HG02623 (cell line): Measurements from ENCODE around the gene MYH10.
"Not testable (repeated sequence)": the region's sequence is repeated elsewhere in the genome, so short reads cannot be mapped to it uniquely, and the experiment has no call there.

Source experiments
- ATAC-seq: cut with Tn5 transposase; IDR thresholded peaks from one replicate; pipeline ENCODE4 v1.9.1; 2021; ENCODE audit warnings: moderate library complexity; ENCODE audit not compliant: unreplicated experiment

Gene MYH10

DNA sequence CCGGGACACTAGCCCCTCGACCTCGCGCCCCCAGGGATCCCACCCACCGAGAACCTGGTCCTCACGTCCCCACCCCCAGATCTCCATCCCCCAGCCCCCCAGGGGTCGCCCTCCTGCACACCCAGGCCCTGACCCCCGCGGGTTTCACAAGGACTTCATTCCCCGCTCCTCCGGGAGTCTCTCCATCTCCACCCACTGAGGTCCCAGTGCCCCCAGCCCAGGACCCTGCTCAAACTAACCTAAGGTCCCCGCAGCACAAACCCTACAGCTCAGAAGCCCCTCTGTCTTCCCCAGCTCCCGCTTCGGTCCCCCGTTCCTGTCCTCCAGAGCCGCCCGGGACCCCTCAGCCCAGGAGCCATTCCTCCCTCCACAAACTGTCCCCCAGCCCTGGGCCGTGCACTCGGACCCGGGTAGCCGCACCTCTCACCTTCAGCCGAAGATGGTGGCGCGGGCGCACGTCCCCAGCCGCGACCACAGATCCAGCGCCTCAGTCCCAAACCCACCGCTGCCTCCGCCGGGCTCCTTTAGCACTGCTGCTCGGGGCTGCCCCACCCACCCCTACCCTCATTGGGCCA is at the start of gene MYH10:
MYH10 (minus strand) TSS at position 499 of the 575 bp plus-strand sequence. CDS start 7,479 bp downstream, outside the sequence.
- no peak for ATAC-seq

DNA sequence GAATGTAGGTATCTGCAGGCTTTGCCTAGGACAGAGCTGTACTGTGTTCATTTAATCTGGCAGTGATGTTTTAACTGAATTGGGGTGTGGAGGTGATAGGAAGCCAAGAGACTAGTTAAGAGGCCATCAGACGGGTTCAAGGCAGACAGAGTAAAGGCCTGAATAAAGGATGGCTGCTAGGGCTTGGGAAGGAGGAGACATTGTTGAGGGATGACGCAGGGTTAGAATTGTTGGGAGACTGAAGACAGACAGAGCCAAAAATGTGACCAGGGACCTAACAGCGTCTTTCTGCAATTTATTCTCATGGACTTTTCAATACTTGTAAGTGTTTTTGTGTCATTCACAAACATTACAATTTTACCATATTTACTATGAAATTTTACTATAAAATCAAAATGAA is 48.6 kb upstream of the MYH10 start:
- ATAC-seq = no peak

DNA sequence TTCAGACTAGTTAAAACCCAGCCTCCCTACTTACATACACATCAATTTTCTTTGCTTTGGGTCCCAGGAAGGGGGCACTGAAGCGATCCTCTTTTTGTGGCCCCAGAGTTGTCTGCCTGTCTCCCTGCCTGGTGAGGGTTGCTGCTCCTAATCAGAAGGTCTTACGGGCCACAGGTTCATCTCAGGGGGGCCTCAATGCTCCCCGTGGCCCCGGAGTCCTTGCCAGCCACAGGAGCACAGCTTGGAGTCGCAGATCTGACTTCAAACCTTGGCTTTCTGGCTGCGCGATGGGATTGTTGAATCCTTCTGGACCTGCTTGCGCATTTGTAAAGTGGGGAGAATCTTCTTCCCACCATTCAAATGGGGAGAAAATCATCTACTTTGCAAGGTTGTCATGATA is 44.8 kb upstream of the MYH10 start:
- ATAC-seq = no peak

DNA sequence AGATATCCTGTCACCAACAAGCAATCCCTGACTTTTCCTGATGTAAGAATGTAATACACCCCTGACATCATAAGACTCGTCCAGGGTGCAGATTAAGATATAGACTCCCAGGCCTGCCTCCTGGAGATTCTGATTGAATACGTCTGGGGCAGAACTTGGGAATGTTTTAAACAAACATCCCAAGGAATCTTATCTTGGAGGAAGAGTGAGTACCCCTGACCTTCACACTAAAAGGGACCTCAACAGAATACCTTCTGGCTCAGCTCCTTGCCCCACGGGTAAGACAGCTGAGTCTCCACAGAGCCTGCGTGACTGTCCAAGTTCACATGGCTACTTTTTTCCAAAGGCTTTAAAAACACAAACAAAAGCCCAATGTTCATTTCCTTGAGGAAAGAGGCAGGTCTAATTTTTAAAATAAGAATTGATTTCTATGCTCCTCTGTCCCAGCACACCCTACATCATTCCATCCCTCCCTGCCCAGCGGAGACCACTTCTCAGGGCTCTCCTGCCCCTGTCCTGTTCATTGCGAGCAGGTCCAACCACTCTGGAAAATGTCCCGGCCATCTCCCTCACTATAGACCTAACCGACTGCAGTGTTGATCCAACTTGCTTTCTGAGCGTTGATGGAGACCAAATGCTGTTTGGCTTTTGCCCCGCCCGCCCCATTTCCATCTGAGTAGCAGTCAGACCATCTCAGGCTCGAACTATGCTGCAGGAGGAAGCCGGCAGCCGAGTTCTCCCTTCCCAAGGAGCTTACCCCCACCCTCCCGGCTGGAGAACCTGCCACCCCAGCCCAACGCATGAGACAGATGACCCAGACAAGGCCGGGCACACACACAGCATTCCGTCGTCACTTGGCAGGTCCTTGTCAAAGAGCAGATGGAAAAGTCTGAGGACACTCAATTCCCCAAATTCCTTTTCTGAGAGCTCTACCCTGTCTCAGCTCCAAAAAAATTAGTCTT is 44.1 kb upstream of the MYH10 start:
- no peak for ATAC-seq

DNA sequence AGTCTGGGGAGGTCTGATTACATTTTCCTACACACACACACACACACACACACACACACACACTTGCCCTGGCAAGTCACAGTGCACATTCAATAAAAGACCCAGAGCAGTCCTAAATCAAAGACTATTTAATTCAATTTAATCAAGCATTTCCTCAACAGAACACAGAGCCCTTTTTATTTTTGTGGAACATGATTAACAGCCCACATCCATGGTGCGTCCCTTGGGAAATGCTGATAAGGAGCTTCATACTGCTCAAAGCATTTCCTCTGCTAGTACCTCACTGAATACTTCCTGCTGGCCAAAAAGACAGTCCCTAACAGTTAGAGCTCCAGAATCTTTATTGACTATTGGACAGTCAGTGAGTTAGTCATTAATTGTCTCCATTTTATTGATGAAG is 43.1 kb upstream of the MYH10 start:
- no peak for ATAC-seq

DNA sequence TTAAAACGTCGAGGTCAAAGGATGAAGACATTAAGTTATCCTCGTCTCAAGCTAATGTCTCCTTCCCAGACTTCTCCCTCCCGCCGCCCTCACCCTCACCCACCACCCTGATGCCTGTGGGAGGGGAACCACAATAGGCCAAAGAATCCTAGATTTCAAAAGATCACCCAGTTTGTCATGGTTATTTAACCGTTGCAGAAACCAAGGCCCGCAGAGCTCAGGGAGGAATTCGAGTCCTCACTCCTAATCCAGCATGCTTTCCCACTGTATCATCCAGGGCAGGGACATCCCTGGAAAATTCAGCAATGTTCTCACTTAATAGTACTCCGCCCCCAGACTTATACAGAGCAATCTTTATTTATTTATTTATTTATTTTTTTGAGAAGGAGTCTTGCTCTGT is 41.8 kb upstream of the MYH10 start:
- no peak for ATAC-seq

DNA sequence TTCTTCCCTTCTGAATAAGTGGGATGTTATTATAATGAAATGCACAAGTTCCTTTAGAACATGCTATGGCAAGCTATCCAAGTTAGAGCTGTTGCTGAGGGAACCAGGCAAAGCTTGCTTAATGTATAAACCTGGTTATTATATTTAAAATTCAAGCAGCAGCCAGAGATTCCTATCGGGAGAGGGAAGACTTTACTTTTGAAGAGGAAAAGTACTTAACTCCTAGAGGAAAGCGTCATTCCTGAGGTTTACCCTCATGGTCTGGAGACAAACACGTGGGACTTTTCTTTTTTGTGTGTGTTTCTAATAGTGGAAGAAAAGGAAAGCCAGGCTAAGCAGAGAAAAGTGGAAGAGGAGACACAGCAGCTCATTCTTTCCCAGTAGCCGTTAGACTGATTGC is 39.9 kb upstream of the MYH10 start:
- ATAC-seq = no peak

DNA sequence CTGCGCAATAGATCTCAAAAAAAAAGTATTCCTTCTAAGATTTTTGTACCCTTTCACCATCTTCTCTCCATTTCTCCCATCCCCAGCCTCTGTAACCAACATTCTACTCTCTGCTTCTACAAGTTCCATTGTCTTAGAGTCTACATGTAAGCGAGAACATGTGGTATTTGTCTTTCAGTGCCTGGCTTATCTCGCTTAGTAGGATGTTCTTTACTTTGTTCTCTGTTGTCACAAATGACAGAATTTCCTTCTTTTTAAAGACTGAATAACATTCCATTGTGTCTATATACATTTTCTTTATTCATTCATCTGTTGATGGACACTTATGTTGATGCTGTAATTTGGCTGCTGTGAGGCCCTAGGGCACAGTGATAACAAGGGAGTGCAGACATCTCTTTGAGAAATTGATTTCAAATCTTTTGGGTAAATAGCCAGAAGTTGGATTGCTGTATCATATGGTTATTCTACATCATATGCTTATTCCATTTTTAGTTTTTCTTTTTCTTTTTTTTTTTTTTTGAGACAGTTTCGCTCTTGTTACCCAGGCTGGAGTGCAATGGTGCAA is 37.7 kb upstream of the MYH10 start:
- ATAC-seq = no peak

DNA sequence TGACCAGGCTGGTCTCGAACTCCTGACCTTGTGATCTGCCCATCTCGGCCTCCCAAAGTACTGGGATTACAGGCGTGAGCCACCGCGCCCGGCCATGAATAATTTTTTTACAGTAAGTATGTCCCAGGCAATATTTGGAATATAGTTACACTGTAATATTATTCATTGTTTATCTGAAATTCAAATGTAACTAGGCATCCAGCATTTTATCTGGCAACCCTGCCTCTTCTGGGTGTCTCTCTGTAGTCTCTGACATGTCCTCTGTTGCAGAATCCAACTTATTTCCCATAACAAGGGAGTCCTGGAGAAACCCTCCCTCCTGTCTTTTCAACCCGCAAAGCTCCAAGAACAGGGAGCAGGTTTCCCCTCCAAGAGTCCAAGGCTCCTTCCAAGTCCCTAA is 36.9 kb upstream of the MYH10 start:
- no peak for ATAC-seq

DNA sequence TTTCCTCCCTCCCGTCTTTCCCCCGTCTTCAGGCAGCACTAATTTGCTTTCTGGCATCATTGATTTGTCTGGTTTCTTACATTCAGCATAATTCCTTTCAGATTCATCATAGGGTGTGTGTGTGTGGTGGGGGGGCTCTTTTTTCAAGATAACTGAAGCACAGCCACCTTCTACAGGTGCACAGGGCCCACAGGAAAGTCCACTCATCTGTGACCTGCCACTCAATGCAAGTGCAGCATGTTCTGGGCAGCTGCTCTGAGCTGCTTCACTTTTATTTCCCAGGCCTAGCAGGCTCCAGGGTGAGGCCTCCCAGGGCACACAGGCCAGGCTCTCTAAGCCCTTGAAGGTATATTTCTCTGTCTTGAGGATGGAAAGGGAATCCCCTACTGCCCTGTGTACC is 35.2 kb upstream of the MYH10 start:
- no peak for ATAC-seq

DNA sequence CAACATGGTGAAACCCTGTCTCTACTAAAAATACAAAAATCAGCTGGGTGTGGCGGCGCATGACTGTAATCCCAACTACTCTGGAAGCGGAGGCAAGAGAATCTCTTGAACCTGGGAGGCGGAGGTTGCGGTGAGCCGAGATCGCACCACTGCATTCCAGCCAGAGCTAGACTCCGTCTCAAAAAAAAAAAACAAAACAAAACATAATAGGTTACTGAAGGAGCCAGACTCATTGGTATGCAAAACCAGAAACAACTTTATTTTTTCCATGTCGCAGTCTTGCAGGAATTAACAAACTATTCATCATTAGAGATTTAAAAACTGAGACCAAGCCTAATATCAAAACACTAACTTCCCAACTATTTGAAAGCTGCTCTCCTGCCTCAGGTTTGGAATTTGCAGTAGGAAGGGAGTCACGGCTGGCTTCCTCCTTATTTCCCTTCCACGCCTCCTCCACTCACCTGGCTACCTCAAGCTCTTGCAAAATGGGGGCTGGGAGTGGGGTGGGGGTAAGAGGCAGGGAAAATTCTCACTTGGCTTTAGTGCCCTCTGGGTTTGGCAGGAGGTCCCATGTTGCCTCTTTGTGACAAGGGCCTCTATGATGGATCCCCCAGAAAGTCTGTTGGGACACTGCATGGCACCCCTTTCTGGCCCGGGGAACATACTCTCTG is 34.1 kb upstream of the MYH10 start:
- ATAC-seq = no peak

DNA sequence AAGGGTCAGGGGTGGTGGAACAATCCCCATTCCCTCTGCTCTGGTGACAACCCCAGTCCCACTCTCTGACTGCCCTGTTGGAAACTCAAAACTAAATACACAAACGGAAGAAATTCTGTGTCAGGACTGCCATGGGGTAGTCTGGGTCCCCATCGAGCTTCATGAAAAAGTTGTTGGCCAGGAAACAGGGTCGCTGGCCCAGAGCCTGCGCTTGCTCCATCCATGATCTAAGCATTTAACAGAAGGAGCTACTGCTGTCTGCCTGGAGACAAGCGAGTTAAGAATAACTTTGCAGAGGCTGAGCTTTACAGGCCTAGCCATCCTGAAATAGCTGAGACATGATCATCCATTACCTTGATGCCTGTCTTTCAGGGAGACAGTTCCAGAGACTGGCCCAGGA is 32.4 kb upstream of the MYH10 start:
- ATAC-seq = no peak

DNA sequence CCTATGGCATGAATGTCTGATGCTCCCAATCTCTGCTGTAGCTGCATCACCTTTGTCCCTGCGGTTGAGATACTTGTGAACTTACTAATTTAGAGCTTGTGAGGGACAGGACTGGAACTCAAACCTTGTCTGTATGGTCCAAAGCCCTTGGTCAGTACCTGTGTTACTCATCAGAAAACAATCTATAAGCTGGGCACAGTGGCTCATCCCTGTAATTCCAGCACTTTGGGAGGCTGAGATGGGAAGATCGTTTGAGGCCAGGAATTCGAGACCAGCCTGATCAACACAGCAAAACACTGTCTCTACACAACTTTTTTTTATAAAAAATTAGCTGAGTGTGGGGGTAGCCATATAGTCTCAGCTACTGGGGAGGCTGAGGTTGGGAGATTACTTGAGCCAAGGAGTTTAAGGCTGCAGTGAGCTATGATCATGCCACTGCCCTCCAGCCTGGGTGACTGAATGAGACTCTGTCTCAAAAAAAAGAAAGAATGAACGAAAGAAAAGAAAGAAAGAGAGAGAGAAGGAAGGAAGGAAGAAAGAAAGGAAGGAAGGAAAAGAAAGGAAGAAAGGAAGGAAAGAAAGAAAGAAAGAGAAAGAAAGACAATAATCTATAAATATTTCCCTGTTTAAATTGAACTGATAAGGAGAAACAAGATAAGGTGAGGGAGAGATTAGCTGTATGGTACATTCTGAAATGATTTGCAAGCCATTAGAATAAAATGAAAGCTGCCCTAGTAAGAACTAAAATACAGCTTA is 31.7 kb upstream of the MYH10 start:
- ATAC-seq = no peak

DNA sequence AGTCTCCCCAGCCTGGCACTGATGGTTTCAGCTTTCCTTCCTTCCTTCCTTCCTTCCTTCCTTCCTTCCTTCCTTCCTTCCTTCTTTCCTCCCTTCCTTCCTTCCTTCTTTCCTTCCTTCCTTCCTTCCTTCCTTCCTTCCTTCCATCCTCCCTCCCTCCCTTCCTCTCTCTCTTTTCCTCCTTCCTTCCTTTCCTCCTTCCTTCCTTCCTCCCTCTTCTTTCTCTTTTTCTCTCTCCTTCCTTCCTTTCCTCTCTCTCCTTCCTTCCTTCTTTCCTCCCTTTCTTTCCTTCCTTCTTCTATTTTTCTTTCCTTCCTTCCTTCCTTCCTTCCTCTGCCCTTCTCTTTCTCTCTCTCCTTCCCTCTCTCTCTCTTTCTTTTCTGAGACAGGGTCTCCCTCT is 30.2 kb upstream of the MYH10 start:
- not testable (repeated sequence) for ATAC-seq

DNA sequence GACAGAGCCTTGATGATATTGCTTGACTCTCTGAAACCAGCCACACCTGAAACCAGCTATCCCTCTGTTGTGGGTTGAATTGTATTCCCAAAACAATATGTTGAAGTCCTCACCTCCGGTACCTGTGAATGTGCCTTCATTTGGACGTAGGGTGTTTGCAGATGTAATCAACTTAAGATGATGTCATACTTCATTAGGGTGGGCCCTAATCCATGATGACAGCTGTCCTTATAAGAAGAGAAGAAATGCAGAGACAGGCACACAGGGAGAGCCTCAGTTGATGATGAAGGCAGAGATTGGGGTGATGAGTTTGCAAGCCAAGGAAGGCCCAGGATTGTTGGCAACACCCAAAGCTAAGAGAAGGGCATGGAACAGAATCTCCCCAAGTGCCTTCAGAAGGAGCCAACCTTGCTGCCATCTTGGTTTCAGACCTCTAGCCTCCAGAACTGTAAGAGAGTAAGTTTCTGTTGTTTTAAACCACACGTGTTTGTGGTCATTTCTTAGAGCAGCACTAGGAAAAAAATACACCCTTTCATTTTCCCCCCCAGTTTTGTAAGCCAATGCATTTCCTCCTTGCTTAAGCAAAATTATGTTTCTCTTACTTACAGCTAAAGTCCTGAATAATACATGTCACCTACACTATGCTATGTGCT is 29.4 kb upstream of the MYH10 start:
- ATAC-seq = no peak

DNA sequence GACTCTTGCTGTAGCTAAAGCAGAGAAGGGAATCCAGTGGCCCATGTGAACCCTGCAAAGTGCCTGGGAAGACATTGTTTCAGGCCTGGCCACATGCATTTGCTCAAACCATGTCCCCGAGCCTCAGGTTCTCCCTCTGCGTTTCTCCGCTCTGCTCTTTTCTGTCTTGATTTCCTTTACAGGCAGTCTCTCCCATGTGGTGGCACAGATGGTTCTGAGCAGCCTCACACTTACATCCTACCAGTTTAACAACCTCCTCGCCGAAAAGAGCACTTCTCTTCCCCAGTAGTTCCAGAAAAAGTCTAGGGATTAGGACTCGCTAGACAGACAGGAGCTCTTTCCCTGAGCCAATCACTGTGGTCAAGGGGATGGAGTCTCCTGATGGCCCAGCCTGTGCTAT is 28.3 kb upstream of the MYH10 start:
- no peak for ATAC-seq

DNA sequence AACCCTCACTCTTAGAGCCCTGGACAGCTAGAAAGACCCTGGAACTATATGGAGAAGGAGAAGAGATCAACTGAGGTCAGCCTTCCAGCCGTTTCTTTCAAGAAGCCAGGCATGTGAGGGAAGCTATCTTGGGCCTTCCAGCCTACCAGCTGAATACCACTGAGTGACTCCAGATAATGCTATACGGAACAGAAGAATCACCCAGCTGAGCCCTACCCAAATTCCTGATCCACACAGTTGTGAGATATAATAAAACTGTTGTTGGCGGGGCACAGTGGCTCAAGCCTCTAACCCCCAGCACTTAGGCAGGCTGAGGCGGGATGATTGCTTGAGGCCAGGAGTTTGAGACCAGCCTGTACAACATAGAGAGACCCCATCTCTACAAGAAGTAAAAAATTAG is 26.2 kb upstream of the MYH10 start:
- ATAC-seq = no peak

DNA sequence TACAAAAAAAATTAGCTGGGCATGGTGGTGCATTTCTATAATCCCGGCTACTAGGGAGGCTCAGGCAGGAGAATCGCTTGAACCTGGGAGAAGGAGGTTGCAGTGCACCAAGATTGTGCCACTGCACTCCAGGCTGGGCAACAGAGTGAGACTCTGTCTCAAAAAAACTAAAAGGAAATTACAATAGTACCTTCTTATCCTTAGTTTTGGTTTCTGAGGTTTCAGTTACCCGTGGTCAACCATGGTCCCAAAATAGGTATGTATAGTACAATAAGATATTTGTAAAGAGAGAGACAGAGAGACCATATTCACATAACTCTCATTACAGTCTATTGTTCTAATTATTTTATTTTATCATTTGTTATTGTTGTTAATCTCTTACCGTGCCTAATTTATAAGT is 24.3 kb upstream of the MYH10 start:
- no peak for ATAC-seq

DNA sequence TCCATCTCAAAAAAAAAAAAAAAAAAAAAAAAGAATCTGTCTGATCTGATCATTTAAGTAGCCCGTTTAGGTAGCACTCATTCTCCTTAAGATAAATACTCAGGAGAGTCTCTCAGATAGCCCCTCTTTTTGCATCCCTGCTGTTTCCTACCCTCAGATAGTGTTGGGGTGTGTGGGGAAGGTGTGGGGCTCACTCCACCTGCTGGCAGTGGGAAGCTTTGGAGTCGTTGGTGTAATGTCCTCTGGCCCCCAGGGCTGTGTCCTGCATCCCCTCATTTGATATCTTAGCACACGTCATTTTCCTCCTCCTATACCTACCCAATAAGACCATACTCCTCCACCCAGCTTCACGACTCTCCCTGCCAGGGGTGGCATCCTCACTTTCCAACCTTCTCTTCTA is 20.5 kb upstream of the MYH10 start:
- no peak for ATAC-seq

DNA sequence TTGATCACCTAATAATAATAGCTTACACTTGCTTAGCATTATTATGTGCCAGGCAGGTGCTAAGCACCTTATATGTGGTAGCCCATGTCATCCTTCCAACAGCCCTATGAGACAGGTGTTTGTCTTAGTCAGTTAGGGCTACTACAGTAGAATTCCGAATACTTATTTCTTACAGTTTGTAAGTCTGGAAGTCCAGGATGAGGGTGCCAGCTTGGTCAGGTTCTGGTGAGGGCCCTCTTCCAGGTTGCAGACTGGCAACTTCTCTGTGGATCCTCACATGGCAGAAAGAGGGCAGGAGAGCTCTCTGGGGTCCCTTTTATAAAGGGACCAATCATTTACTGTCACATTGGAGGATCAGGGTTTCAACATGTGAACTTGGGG is 19.6 kb upstream of the MYH10 start:
- ATAC-seq = no peak
